HepG2 (cell line): ENCODE results near the gene L3MBTL1. TPM values are rescaled to one million over a fixed set of nuclear protein-coding genes. Genes with fewer than 3 reads are reported as not detected.

ENCODE experiments used
- ARNTL ChIP-seq: sonication (generic); formaldehyde crosslinking; IDR thresholded peaks from 2 replicates; pipeline ENCODE4 v1.4.0; 2020; ENCODE audit warnings: mild to moderate bottlenecking, missing genetic modification reagents
- ATF1 ChIP-seq: IDR thresholded peaks from 2 replicates; pipeline ENCODE4 v1.6.1; 2016; ENCODE audit warnings: mild to moderate bottlenecking, control low read depth
- CREB3 ChIP-seq: sonication (generic); formaldehyde crosslinking; IDR thresholded peaks from 2 replicates; pipeline ENCODE4 v1.5.0; 2020; ENCODE audit warnings: missing genetic modification reagents
- FIP1L1 ChIP-seq: fragments of 200-400 bp; formaldehyde crosslinking; IDR thresholded peaks from 2 replicates; pipeline ENCODE4 v1.6.1; 2018; ENCODE audit warnings: low read depth, mild to moderate bottlenecking, low read length, moderate library complexity, borderline replicate concordance; ENCODE audit not compliant: insufficient read depth
- GATAD2A ChIP-seq: IDR thresholded peaks from 2 replicates; pipeline ENCODE4 v1.6.1; 2016
- JUNB ChIP-seq: sonication (generic); formaldehyde crosslinking; IDR thresholded peaks from 2 replicates; pipeline ENCODE4 v1.8.0; 2022; ENCODE audit warnings: missing genetic modification reagents, mild to moderate bottlenecking, borderline replicate concordance
- MED1 ChIP-seq: sonication (generic); formaldehyde crosslinking; IDR thresholded peaks from 2 replicates; pipeline ENCODE4 v1.4.0; 2020; ENCODE audit warnings: missing genetic modification reagents
- MIER2 ChIP-seq: IDR thresholded peaks from 2 replicates; pipeline ENCODE4 v1.6.1; 2016; ENCODE audit warnings: missing biosample characterization, missing genetic modification reagents
- NFKBIZ ChIP-seq: IDR thresholded peaks from 2 replicates; pipeline ENCODE4 v1.6.1; 2018; ENCODE audit warnings: missing genetic modification reagents, missing compliant biosample characterization
- REXO4 ChIP-seq: sonication (generic); formaldehyde crosslinking; IDR thresholded peaks from 2 replicates; pipeline ENCODE4 v1.8.0; 2022; ENCODE audit warnings: missing genetic modification reagents, mild to moderate bottlenecking, borderline replicate concordance
- SKIL ChIP-seq: sonication (generic); formaldehyde crosslinking; IDR thresholded peaks from 2 replicates; pipeline ENCODE4 v1.8.0; 2022; ENCODE audit warnings: missing genetic modification reagents, mild to moderate bottlenecking, moderate library complexity, borderline replicate concordance
- SPEN ChIP-seq: sonication (generic); formaldehyde crosslinking; IDR thresholded peaks from 2 replicates; pipeline ENCODE4 v1.5.1; 2020; ENCODE audit warnings: low read depth, mild to moderate bottlenecking, missing genetic modification reagents
- STAG1 ChIP-seq: sonication (generic); formaldehyde crosslinking; IDR thresholded peaks from 2 replicates; pipeline ENCODE4 v1.4.0; 2020; ENCODE audit warnings: missing genetic modification reagents
- THRA ChIP-seq: sonication (generic); formaldehyde crosslinking; IDR thresholded peaks from 2 replicates; pipeline ENCODE4 v1.4.0; 2020; ENCODE audit warnings: missing genetic modification reagents, borderline replicate concordance
- ZBTB7A ChIP-seq: sonication (generic); formaldehyde crosslinking; IDR thresholded peaks from 2 replicates; pipeline ENCODE4 v1.8.0; 2022; ENCODE audit warnings: mild to moderate bottlenecking, missing genetic modification reagents
- ZFP82 ChIP-seq: sonication (generic); formaldehyde crosslinking; IDR thresholded peaks from 2 replicates; pipeline ENCODE4 v1.5.1; 2020; ENCODE audit warnings: mild to moderate bottlenecking, missing genetic modification reagents, borderline replicate concordance
- ZNF12 ChIP-seq: sonication (generic); formaldehyde crosslinking; IDR thresholded peaks from 2 replicates; pipeline ENCODE4 v1.5.0; 2020; ENCODE audit warnings: missing genetic modification reagents
- ZNF205 ChIP-seq: IDR thresholded peaks from 2 replicates; pipeline ENCODE4 v1.6.1; 2018; ENCODE audit warnings: missing biosample characterization, missing genetic modification reagents
- ZNF275 ChIP-seq: sonication (generic); formaldehyde crosslinking; IDR thresholded peaks from 2 replicates; pipeline ENCODE4 v1.8.0; 2022; ENCODE audit warnings: missing genetic modification reagents, mild to moderate bottlenecking, inconsistent platforms, borderline replicate concordance
- ZNF414 ChIP-seq: sonication (generic); formaldehyde crosslinking; IDR thresholded peaks from 2 replicates; pipeline ENCODE4 v1.5.0; 2020; ENCODE audit warnings: missing genetic modification reagents
- ZNF44 ChIP-seq: sonication (generic); formaldehyde crosslinking; IDR thresholded peaks from 2 replicates; pipeline ENCODE4 v1.5.1; 2020; ENCODE audit warnings: mild to moderate bottlenecking, missing genetic modification reagents
- ZNF780A ChIP-seq: sonication (generic); formaldehyde crosslinking; IDR thresholded peaks from 2 replicates; pipeline ENCODE4 v1.8.0; 2022; ENCODE audit warnings: mild to moderate bottlenecking, missing genetic modification reagents, moderate library complexity
- ZNF790 ChIP-seq: sonication (generic); formaldehyde crosslinking; IDR thresholded peaks from 2 replicates; pipeline ENCODE4 v1.8.0; 2022; ENCODE audit warnings: missing genetic modification reagents, mild to moderate bottlenecking, borderline replicate concordance
- polyA plus RNA-seq, 8 experiments: library from polyadenylated mRNA; depleted of rRNA in 3 of 8; stranded (reverse) in 7 of 8; unstranded in 1 of 8; fragments of >200 nt; fragmentation: Illumina TruSeq in 4 of 8; extraction: Trizol in 4 of 8; gene quantifications; 2 replicates each; pipeline versions ENCODE4 v1.2.1 to v1.2.3, GENCODE V29; 2011 to 2016; ENCODE audit warnings: low read depth in 4 of 8, missing spikeins in 1 of 8, mixed read lengths in 1 of 8; ENCODE audit not compliant: insufficient read depth in 1 of 8
- total RNA-seq, 5 experiments: library from RNA; depleted of rRNA; stranded (reverse); fragments of >200 nt; fragmentation: Illumina TruSeq; extraction: Trizol; gene quantifications; 2 replicates each; pipeline ENCODE4 v1.2.3, GENCODE V29; 2016; ENCODE audit warnings: low read depth in 1 of 5

Gene L3MBTL1
- total and polyA plus RNA-seq, 2 of the 13 experiments (the other 11 are each of a cell fraction or from before 2014, with no cell fraction given), result 9.0 to 17.8 TPM

GRCh38 chr20:43537921-43538877, 30.7 kb downstream of the L3MBTL1 start (continued):
- 0 out of 2 replicates have a peak, but pooled peaks have one; percentile 74 for TF ChIP-seq ZNF414 (CRISPR knock-in tag)
- TF ChIP-seq STAG1, result peak; percentile 100
- no peak for TF ChIP-seq ZNF12 (CRISPR knock-in tag)
- TF ChIP-seq ZNF205 (CRISPR knock-in tag), result 0 out of 2 replicates have a peak, but pooled peaks have one; percentile 57
- no peak for TF ChIP-seq ATF1
- 0 out of 2 replicates have a peak, but pooled peaks have one; percentile 81 for TF ChIP-seq MIER2 (CRISPR knock-in tag)
- TF ChIP-seq THRA (CRISPR knock-in tag), result peak; percentile 83
- TF ChIP-seq MED1 (CRISPR knock-in tag), result no peak
- 0 out of 2 replicates have a peak, but pooled peaks have one; percentile 60 for TF ChIP-seq ZNF780A (CRISPR knock-in tag)
- TF ChIP-seq ZNF275, result no peak
- TF ChIP-seq NFKBIZ (CRISPR knock-in tag), result 0 out of 2 replicates have a peak, but pooled peaks have one; percentile 50
- TF ChIP-seq ARNTL (CRISPR knock-in tag), result peak; percentile 69
- peak; percentile 52 for TF ChIP-seq GATAD2A (CRISPR knock-in tag)
- TF ChIP-seq ZBTB7A (CRISPR knock-in tag), result 0 out of 2 replicates have a peak, but pooled peaks have one; percentile 49
- TF ChIP-seq ZFP82 (CRISPR knock-in tag), result no peak
- no peak for TF ChIP-seq FIP1L1
- TF ChIP-seq JUNB (CRISPR knock-in tag), result no peak
- no peak for TF ChIP-seq ZNF790 (CRISPR knock-in tag)
- no peak for TF ChIP-seq CREB3
- peak; percentile 50; the same call in 1 of the 2 replicates for TF ChIP-seq SPEN (CRISPR knock-in tag)
- TF ChIP-seq SKIL, result no peak
- 0 out of 2 replicates have a peak, but pooled peaks have one; percentile 12 for TF ChIP-seq REXO4
- TF ChIP-seq ZNF44, result peak; percentile 84
